Mucosa of gallbladder (tissue), 1 donor: ENCODE measurements around the gene DGKG. TPM values are rescaled to one million over a fixed set of nuclear protein-coding genes. Genes with fewer than 3 reads are reported as not detected.

Experiments
- DNase-seq: peaks from one replicate; pipeline ENCODE4 v3.0.0-alpha.2; 2020; ENCODE audit warnings: low spot score
- total RNA-seq: library from RNA; stranded (reverse); gene quantifications from one replicate; pipeline ENCODE4 v1.2.1, GENCODE V29; 2021
- donor health status: DM: no; HTN: no; CAD: no.

DGKG gene
- total RNA-seq, 1 donor from 2014 or later: 7.3 TPM

DNA sequence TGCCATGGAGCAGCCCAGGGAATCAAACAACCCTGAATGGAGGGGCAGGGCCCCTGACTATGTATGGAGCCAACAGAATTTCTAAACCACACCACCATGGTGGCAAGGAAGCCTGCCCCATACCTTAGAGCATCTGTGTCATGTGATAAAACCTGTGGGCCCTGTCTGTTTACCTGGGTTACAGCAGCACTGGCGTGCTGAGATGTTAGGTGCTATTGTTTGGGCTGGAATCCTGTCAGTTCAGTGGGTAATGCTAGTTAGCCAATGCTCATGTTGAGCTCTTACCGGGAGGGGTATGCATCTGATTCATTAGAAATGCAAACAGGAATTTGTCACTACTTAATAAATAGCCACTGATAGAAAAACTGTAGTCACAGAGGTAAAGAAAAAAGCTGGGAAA, 189.7 kb downstream of the DGKG start:
- no peak for DNase-seq

GRCh38 chr3:186171521-186171920, 190.5 kb downstream of the DGKG start:
- no peak for DNase-seq

GRCh38 chr3:186170516-186170915, 191.5 kb downstream of the DGKG start:
- DNase-seq: no peak

DNA sequence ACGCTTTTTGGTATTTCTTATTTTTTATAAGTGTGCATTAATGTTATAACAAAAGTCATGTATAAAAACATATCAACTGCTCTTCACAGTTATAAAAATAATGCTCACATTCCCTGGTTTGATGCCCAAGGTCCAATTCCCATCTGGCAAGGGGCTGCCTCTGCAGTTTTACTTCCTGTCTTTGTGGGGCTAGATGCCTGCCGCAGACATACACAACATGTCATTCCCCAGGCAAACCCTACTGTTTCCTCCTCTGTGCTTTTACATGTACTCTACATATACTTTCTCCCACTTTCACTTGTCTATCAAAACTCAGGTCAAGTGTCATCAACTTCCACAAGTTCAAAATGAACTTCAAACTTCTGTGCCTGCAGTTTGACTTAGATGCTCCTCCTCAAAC, 192.7 kb downstream of the DGKG start:
- no peak for DNase-seq

GRCh38 chr3:186168976-186169375, 193.1 kb downstream of the DGKG start:
- DNase-seq: no peak

DNA sequence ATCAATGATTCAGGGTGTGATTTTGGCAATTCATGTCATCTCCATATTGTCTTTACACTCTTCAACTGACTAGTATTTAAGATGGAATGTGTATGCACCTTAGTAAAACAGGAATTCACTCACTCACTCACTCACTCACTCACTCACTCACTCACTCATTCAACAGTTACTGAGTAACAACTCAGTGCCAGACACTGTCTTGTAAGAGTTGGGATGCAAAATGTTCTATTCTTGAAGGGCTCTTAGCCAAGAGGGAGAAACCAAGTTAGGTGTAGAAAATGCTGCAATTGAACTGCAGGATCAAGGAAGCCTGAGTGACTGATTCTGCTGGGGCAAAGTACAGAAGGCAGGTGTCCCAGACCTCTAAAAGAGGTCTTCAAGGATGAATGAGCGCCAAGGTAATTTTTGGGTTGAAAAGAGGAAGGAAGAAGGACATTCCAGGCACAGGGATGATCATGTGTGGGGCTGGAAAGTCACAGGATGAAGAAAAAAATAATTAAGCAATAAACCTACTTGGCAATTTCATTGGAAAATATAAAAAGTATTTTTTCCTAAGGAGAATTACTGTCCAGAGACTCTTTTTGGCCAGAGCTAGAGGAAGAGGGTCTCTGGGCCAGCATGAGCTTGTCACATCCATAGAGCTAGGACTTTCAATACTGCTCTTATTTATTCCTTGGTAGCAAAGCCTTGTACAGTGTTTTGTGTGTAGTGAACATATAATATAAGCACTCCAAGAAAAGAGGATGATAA, 194.2 kb downstream of the DGKG start:
- DNase-seq: no peak

DNA sequence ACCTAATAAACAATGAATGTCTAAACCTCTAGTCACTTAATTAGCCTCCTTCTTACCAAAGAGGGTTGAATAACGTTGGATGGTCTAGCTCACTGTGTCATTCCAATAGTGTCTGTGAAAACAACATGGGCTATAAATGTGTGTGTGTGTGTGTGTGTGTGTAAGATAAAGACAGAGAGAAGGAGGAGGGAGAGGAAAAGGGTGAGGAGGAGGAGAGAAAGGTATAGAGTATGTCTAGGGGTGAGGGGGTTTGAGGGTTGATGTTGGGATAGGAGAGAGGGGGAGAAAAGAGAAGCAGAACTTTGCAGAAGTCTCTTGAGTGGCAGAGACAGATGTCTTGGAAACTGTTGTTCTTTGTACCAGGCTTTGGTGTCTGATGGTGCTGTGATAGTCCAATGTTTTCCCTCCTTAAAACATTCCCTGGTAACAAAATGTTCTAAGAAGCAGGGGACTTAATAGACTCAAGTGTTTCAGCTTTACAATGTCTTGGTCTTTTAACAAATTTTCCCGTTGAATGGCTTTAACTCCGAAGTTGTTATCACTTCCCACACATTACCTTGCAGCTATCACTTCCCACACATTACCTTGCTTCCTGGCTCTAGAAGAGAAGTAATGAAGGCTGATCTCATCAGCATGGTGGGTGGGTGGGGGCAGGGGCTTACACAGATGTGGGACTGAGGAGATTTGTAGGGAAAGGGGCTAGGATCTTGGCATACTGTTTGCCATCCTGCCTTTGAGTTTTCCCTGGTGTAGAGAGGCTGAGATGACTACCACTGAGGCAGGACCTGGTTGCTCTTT, 195.3 kb downstream of the DGKG start:
- DNase-seq: no peak

DNA sequence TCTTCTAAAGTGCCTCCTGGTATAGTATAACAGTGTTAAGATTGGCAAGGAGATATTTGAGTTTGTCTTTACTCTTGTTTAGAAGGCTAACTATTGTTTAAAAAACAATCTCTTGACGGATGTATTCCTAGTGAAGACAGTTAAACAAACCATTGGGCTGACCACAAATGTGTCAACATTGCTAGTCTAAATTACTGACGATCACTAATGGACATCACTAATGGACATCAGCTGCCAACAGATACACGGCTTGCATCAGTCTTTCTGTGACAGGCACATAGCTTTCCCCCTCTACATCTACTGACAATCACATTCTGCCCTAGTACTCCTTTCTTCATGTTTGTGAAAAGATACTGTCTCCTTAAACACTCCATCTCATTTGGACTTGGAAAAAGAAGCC, 196.0 kb downstream of the DGKG start:
- DNase-seq: no peak

GRCh38 chr3:186165331-186165730, 196.7 kb downstream of the DGKG start:
- no peak for DNase-seq

GRCh38 chr3:186164696-186165095, 197.3 kb downstream of the DGKG start:
- no peak for DNase-seq

DNA sequence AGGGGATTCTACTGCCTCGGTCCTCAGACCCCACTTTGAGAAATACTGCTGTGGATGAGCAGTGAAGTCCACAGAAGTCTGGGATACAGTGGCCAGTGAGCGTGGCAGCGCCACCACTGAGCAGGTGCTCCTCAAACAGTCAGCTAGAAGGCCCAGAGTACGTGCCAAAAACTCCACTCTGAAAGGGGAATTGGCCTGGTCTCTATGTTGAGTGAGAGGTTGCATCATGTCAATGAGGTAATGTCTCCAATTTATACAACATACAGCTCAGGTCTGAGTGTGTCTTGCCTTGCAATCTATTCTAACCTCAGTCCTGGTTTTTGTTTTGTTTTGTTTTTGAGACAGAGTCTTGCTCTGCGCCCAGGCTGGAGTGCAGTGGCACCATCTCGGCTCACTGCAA, 199.8 kb downstream of the DGKG start:
- DNase-seq: no peak

DNA sequence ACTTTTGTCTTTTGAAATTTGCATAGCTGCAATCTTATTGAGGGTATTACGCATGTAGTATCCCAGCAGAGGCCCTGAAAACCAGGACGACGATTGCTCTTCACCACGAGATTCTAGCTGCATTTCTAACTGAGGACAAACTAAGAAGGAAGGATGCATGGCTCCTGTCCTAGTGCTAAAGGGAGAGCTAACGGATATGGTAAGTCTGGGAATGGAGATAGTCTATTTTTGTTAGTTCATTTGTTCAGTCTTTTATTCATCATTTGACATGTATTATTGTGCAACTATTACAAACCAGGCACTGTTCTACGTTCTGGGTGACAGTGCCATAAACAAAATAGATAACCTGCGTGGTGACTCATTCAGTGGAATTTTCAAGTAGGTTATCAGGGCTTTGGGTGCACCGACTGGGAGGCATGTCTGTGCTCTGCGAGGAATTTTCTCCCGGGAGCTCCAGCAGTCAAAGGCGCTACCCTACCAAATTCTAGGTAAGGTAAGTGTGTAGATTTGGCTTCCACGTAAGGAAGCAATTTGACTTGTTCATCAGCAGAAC, 201.3 kb downstream of the DGKG start:
- DNase-seq: no peak

DNA sequence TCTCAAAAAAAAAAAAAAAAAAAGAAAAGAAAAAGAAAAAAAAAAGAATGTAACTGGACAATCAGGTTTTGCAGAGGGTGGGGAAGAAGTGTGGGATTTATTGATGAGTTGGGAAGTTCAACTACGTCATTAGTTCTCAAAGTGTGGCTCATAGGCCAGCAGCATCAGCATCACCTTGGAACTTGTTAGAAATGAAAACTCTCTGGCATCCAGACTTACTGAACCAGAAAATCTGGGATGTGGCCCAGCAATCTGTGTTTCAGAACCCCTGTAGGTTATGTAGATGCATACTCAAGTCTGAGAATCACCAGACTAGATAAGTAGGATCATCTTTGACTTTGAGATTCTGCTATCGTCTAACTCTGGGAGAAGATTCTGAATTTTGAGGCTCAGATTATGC, 207.4 kb downstream of the DGKG start:
- no peak for DNase-seq

- no peak for DNase-seq
These were observed 209.1 kb downstream of the DGKG start for GRCh38 chr3:186152889-186153292.

DNA sequence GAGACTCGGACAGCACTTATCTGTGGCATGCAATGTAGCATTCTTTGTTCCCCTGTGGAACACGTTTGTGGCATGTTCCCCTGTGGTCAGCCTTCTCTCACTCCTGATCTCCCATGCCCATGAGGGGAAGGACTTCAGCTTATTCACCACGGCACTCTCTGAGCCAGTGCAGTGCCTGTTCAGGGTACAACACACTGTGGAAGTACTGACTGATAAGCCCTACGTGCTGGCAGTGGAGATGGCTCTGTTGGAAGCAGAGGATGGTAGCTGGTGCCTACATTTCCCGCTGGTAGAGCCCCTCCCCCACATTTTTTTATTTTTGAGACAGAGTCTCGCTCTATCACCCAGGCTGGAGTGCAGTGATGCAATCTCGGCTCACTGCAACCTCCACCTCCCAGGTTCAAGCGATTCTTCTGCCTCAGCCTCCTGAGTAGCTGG, 209.7 kb downstream of the DGKG start:
- DNase-seq: no peak

- no peak for DNase-seq
These were observed 210.7 kb downstream of the DGKG start for GRCh38 chr3:186151077-186151971.

DNA sequence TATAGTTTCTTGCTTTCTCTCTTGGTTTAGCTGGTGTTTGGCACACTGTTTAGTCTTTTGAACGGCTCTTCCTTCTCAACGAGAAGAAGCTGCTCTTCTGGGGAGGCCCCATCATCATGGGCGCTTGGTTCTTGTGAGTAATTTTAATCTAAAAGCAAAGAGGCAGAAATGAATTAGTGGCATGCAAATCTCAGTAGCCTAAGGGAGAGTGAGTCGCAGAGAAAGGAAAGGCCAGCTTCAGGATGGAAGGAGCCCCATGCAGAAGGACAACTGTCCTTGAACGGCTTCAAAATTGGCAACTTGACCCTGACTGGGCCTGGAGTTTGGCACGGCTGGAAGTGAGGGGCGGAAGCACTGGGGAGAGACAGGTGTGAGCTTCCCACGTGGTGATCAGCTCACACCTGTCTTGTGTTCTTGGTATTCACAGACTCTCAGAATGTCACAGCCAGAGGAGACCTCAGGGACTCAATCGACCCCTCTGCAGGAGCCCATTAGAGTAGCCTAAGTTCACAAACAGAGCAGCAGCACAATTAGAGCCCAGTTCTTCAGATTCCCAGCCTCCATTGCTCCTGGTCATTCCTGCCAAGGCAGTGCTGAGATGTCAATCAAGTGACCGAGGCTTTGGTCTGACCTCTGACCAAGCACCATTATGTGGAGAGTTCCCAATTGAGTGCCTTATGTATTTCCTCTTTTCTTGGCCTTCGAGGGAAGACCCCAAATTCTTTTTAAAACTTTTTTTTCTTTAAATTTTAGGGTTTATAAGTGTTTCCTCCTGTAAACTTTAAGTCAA, 211.8 kb downstream of the DGKG start:
- DNase-seq: no peak

GRCh38 chr3:186149319-186149960, 212.6 kb downstream of the DGKG start:
- DNase-seq: no peak

DNA sequence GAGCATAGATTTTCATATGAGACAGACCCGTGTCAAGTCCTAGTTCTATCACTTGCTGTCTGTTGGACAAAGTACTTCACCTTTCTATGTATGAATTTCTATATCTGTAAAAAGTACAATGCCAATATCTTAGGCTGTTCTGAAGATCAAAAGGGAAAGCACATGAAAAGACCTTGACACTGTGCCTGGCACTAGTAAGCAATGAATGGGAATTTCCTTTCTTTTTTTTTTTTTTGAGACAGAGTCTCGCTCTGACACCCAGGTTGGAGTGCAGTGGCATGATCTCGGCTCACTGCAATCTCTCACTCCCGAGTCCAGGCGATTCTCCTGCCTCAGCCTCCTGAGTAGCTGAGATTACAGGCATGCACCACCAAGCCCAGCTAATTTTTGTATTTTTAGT, 217.8 kb downstream of the DGKG start:
- no peak for DNase-seq

- DNase-seq: no peak
These were observed 218.8 kb downstream of the DGKG start for GRCh38 chr3:186143250-186143649.
